HepG2 (cell line): Measurements from ENCODE around the gene CHTF8. TPM values are rescaled to one million over a fixed set of nuclear protein-coding genes. Genes with fewer than 3 reads are reported as not detected.

Source experiments
- ARNTL ChIP-seq: sonication (generic); formaldehyde crosslinking; IDR thresholded peaks from 2 replicates; pipeline ENCODE4 v1.4.0; 2020; ENCODE audit warnings: mild to moderate bottlenecking, missing genetic modification reagents
- BRF2 ChIP-seq: sonication (generic); formaldehyde crosslinking; IDR thresholded peaks from 2 replicates; pipeline ENCODE4 v1.8.1; 2022; ENCODE audit warnings: mild to moderate bottlenecking, missing genetic modification reagents
- CBFB ChIP-seq: sonication (generic); formaldehyde crosslinking; IDR thresholded peaks from 2 replicates; pipeline ENCODE4 v1.4.0; 2020; ENCODE audit warnings: missing genetic modification reagents
- CBX5 ChIP-seq: sonication (generic); formaldehyde crosslinking; IDR thresholded peaks from 2 replicates; pipeline ENCODE4 v1.4.0; 2020; ENCODE audit warnings: missing genetic modification reagents, borderline replicate concordance
- HES4 ChIP-seq: sonication (generic); formaldehyde crosslinking; IDR thresholded peaks from 2 replicates; pipeline ENCODE4 v1.9.0; 2021; ENCODE audit warnings: mild to moderate bottlenecking, missing genetic modification reagents, borderline replicate concordance
- NR2C2 ChIP-seq: sonication (generic); formaldehyde crosslinking; IDR thresholded peaks from 2 replicates; pipeline ENCODE4 v1.4.0; 2020; ENCODE audit warnings: missing genetic modification reagents, mild to moderate bottlenecking, moderate library complexity, borderline replicate concordance
- POLR2AphosphoS2 ChIP-seq: IDR thresholded peaks from 2 replicates; pipeline ENCODE4 v1.6.1; 2011; ENCODE audit warnings: low read depth, low read length, improper control_type of control experiment
- SOX13 ChIP-seq, 3 experiments: fragments of 450-650 bp in 1 of 3; sonication (generic) in 1 of 3; formaldehyde crosslinking in 1 of 3; IDR thresholded peaks in 2 of 3; conservative IDR thresholded peaks in 1 of 3; 2 replicates each; pipeline versions ENCODE4 v1.5.0 to v1.6.1; 2016 to 2020; ENCODE audit warnings: antibody characterized with exemption in 1 of 3, mild to moderate bottlenecking in 1 of 3, missing compliant biosample characterization in 1 of 3, missing genetic modification reagents in 1 of 3, moderate library complexity in 1 of 3
- ZNF343 ChIP-seq: sonication (generic); formaldehyde crosslinking; IDR thresholded peaks from 2 replicates; pipeline ENCODE4 v1.4.0; 2020; ENCODE audit warnings: mild to moderate bottlenecking, missing genetic modification reagents
- ZNF430 ChIP-seq: sonication (generic); formaldehyde crosslinking; IDR thresholded peaks from 2 replicates; pipeline ENCODE4 v1.9.0; 2021; ENCODE audit warnings: mild to moderate bottlenecking, missing genetic modification reagents
- ZNF574 ChIP-seq: sonication (generic); formaldehyde crosslinking; IDR thresholded peaks from 2 replicates; pipeline ENCODE4 v1.4.0; 2020; ENCODE audit warnings: missing genetic modification reagents
- ZNF614 ChIP-seq: IDR thresholded peaks from 2 replicates; pipeline ENCODE4 v1.6.1; 2018; ENCODE audit warnings: missing biosample characterization, missing genetic modification reagents, inconsistent platforms, borderline replicate concordance
- polyA plus RNA-seq, 8 experiments: library from polyadenylated mRNA; depleted of rRNA in 3 of 8; stranded (reverse) in 7 of 8; unstranded in 1 of 8; fragments of >200 nt; fragmentation: Illumina TruSeq in 4 of 8; extraction: Trizol in 4 of 8; gene quantifications; 2 replicates each; pipeline versions ENCODE4 v1.2.1 to v1.2.3, GENCODE V29; 2011 to 2016; ENCODE audit warnings: low read depth in 4 of 8, missing spikeins in 1 of 8, mixed read lengths in 1 of 8; ENCODE audit not compliant: insufficient read depth in 1 of 8
- total RNA-seq, 5 experiments: library from RNA; depleted of rRNA; stranded (reverse); fragments of >200 nt; fragmentation: Illumina TruSeq; extraction: Trizol; gene quantifications; 2 replicates each; pipeline ENCODE4 v1.2.3, GENCODE V29; 2016; ENCODE audit warnings: low read depth in 1 of 5
- TF ChIP-seq, protein P1 (sequence below): sonication (generic); formaldehyde crosslinking; IDR thresholded peaks from 2 replicates; pipeline ENCODE4 v1.8.0; 2022; ENCODE audit warnings: mild to moderate bottlenecking, missing genetic modification reagents
- TF ChIP-seq, protein P2 (sequence below): sonication (generic); formaldehyde crosslinking; IDR thresholded peaks from 2 replicates; pipeline ENCODE4 v1.4.0; 2020; ENCODE audit warnings: missing genetic modification reagents

Gene CHTF8
- total and polyA plus RNA-seq, 2 of the 13 experiments (the other 11 are each of a cell fraction or from before 2014, with no cell fraction given): 37.2 to 67.5 TPM

DNA sequence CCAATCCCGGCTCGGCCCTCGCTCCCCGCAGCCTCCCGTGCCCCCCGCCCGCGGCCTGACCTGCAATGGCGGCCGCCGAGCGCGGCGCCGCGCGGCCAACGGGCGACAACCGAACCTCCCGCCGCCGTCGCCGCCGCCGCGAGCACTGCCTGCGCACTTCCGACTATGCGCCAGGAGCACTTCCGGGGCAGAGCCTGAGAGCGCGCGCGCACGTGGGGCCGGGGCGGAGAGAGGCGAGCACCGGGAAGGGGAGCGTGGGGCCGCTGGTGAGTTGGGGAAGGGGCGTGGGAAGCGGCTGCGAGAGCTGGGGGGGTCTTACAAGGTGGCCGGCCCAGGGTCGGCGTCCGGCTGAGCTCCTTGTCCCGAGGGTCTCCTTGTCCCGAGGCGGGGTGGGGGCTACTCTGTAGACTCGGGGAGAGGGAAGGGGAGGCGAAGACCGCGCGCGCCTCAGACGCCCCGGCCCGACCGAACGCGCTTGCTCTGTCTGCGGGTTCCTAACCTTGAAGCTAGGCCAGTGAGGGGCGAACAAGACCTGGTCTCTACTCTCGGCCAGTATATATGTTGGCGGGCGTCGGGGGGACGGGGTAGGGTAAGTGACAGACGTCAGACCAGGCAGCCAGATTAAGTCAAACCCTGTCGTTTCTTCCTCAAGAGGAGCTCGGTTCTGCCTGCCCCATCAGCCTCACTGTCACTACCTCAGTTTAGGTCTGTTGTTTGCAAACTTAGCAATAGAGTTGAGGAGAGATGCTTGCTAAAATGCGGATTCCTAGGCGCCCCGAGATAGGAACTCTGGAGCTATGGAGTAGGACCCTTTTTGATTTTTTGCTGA lies at the start of gene CHTF8, which contains the start of gene UTP4 (continued):
- TF ChIP-seq, protein P1, sequence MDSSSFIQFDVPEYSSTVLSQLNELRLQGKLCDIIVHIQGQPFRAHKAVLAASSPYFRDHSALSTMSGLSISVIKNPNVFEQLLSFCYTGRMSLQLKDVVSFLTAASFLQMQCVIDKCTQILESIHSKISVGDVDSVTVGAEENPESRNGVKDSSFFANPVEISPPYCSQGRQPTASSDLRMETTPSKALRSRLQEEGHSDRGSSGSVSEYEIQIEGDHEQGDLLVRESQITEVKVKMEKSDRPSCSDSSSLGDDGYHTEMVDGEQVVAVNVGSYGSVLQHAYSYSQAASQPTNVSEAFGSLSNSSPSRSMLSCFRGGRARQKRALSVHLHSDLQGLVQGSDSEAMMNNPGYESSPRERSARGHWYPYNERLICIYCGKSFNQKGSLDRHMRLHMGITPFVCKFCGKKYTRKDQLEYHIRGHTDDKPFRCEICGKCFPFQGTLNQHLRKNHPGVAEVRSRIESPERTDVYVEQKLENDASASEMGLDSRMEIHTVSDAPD (CRISPR knock-in tag): no peak
- TF ChIP-seq ZNF343 (peak; percentile 94; the same call in 1 of the 2 replicates), ZNF574 (peak; percentile 94), SOX13 (IDR thresholded peaks at IDR 0.05) (peak; percentile 28; the same call in 1 of the 2 replicates), SOX13 (CRISPR knock-in tag; conservative IDR thresholded peaks at IDR 0.05 in 1 of 2, IDR thresholded peaks at IDR 0.05 in 1 of 2) (0 out of 4 replicates have a peak, but pooled peaks of 1 of the 2 experiments have one; percentile 23), BRF2 (CRISPR knock-in tag) (0 out of 2 replicates have a peak, but pooled peaks have one; percentile 16), CBX5 (CRISPR knock-in tag) (no peak; the same call in 1 of the 2 replicates), CBFB (CRISPR knock-in tag) (peak; percentile 79; the same call in 1 of the 2 replicates), NR2C2 (peak; percentile 99), ZNF614 (CRISPR knock-in tag) (no peak), ARNTL (CRISPR knock-in tag) (peak; percentile 82), POLR2AphosphoS2 (peak; percentile 71; the same call in 1 of the 2 replicates), HES4 (CRISPR knock-in tag) (no peak; the same call in 1 of the 2 replicates), ZNF430 (0 out of 2 replicates have a peak, but pooled peaks have one; percentile 11)
- TF ChIP-seq, protein P2, sequence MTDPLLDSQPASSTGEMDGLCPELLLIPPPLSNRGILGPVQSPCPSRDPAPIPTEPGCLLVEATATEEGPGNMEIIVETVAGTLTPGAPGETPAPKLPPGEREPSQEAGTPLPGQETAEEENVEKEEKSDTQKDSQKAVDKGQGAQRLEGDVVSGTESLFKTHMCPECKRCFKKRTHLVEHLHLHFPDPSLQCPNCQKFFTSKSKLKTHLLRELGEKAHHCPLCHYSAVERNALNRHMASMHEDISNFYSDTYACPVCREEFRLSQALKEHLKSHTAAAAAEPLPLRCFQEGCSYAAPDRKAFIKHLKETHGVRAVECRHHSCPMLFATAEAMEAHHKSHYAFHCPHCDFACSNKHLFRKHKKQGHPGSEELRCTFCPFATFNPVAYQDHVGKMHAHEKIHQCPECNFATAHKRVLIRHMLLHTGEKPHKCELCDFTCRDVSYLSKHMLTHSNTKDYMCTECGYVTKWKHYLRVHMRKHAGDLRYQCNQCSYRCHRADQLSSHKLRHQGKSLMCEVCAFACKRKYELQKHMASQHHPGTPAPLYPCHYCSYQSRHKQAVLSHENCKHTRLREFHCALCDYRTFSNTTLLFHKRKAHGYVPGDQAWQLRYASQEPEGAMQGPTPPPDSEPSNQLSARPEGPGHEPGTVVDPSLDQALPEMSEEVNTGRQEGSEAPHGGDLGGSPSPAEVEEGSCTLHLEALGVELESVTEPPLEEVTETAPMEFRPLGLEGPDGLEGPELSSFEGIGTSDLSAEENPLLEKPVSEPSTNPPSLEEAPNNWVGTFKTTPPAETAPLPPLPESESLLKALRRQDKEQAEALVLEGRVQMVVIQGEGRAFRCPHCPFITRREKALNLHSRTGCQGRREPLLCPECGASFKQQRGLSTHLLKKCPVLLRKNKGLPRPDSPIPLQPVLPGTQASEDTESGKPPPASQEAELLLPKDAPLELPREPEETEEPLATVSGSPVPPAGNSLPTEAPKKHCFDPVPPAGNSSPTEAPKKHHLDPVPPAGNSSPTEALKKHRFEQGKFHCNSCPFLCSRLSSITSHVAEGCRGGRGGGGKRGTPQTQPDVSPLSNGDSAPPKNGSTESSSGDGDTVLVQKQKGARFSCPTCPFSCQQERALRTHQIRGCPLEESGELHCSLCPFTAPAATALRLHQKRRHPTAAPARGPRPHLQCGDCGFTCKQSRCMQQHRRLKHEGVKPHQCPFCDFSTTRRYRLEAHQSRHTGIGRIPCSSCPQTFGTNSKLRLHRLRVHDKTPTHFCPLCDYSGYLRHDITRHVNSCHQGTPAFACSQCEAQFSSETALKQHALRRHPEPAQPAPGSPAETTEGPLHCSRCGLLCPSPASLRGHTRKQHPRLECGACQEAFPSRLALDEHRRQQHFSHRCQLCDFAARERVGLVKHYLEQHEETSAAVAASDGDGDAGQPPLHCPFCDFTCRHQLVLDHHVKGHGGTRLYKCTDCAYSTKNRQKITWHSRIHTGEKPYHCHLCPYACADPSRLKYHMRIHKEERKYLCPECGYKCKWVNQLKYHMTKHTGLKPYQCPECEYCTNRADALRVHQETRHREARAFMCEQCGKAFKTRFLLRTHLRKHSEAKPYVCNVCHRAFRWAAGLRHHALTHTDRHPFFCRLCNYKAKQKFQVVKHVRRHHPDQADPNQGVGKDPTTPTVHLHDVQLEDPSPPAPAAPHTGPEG (CRISPR knock-in tag): peak; percentile 89
